OCI-LY1 (cell line): Measurements from ENCODE around the gene GPATCH8.

Experiments
- H2AFZ ChIP-seq: fragments of 200-600 bp; sonication (generic), shearing (Covaris generic); 2 replicates; pipeline ENCODE4 v1.6.0; 2014; ENCODE audit warnings: antibody characterized with exemption, mild to moderate bottlenecking, low read length
- H3F3A ChIP-seq: fragments of 200-600 bp; sonication (generic), shearing (Covaris generic); 2 replicates; pipeline ENCODE4 v1.6.0; 2014; ENCODE audit warnings: mild to moderate bottlenecking, antibody characterized with exemption, low read length, moderate library complexity; ENCODE audit not compliant: insufficient read depth
- H3K27ac ChIP-seq: fragments of 200-600 bp; sonication (generic); 2 replicates; pipeline ENCODE4 v1.5.1; 2014; ENCODE audit warnings: low read length, mixed run types, mild to moderate bottlenecking, low read depth; ENCODE audit not compliant: poor library complexity, severe bottlenecking
- H3K27me3 ChIP-seq: fragments of 200-600 bp; sonication (generic); 2 replicates; pipeline ENCODE4 v1.6.0; 2014; ENCODE audit warnings: antibody characterized with exemption, mild to moderate bottlenecking, low read length, moderate library complexity; ENCODE audit not compliant: insufficient read depth
- H3K36me3 ChIP-seq: fragments of 200-600 bp; sonication (generic); 2 replicates; pipeline ENCODE4 v1.6.1; 2014; ENCODE audit warnings: mild to moderate bottlenecking, antibody characterized with exemption, low read length, moderate library complexity, mixed read lengths; ENCODE audit not compliant: insufficient read depth
- H3K4me1 ChIP-seq: fragments of 200-600 bp; sonication (generic); 2 replicates; pipeline ENCODE4 v1.5.1; 2014; ENCODE audit warnings: mild to moderate bottlenecking, low read length, moderate library complexity; ENCODE audit not compliant: insufficient read depth, severe bottlenecking
- H3K4me2 ChIP-seq: fragments of 200-600 bp; sonication (generic), shearing (Covaris generic); 2 replicates; pipeline ENCODE4 v1.6.1; 2014; ENCODE audit warnings: low read length
- H3K4me3 ChIP-seq: fragments of 200-600 bp; sonication (generic); 2 replicates; pipeline ENCODE4 v1.5.1; 2014; ENCODE audit warnings: low read length, low read depth, mild to moderate bottlenecking, mixed read lengths; ENCODE audit not compliant: poor library complexity, severe bottlenecking
- H3K79me2 ChIP-seq: fragments of 200-600 bp; shearing (Covaris generic); 2 replicates; pipeline ENCODE4 v1.6.1; 2016; ENCODE audit warnings: mixed run types, low read length, mixed read lengths; ENCODE audit not compliant: insufficient read depth
- H3K9ac ChIP-seq: fragments of 200-600 bp; sonication (generic), shearing (Covaris generic); 2 replicates; pipeline ENCODE4 v1.6.1; 2014; ENCODE audit warnings: mild to moderate bottlenecking, low read length, mixed read lengths
- H3K9me2 ChIP-seq: fragments of 200-600 bp; sonication (generic), shearing (Covaris generic); 2 replicates; pipeline ENCODE4 v1.6.1; 2014; ENCODE audit warnings: low read depth, mild to moderate bottlenecking, low read length, mixed read lengths
- H3K9me3 ChIP-seq: fragments of 200-600 bp; shearing (Covaris generic); 2 replicates; pipeline ENCODE4 v1.6.1; 2014; ENCODE audit warnings: low read length, mixed read lengths
- H4K20me1 ChIP-seq: fragments of 200-600 bp; sonication (generic), shearing (Covaris generic); 2 replicates; pipeline ENCODE4 v1.6.0; 2016; ENCODE audit warnings: mild to moderate bottlenecking, low read length; ENCODE audit not compliant: insufficient read depth
- CTCF ChIP-seq: fragments of 200-600 bp; sonication (generic), shearing (Covaris generic); IDR thresholded peaks from 2 replicates; pipeline ENCODE4 v1.5.1; 2017; ENCODE audit warnings: mild to moderate bottlenecking, antibody characterized with exemption, low read length, moderate library complexity, mixed read lengths
- EZH2 ChIP-seq: fragments of 200-600 bp; sonication (generic), shearing (Covaris generic); IDR thresholded peaks from 2 replicates; pipeline ENCODE4 v1.8.0; 2017; ENCODE audit warnings: borderline replicate concordance, mixed run types, mild to moderate bottlenecking, antibody characterized with exemption, low read length, moderate library complexity, mixed read lengths

GPATCH8 gene

GRCh38 chr17:44529864-44530263 lies 26.7 kb upstream of the GPATCH8 start:
- peaks cover 5% of the 10 kb centered on the region for H3K4me1 ChIP-seq
- no peak overlapping the region for H3K27ac ChIP-seq
- H3F3A ChIP-seq: no peaks in the 10 kb centered on the region
- H3K36me3 ChIP-seq: no peaks in the 10 kb centered on the region
- H3K79me2 ChIP-seq: no peaks in the 10 kb centered on the region
- no peaks in the 10 kb centered on the region for H3K9me3 ChIP-seq
- H3K9me2 ChIP-seq: no peaks in the 10 kb centered on the region
- H3K9ac ChIP-seq: no peak overlapping the region
- no peaks in the 10 kb centered on the region for H4K20me1 ChIP-seq
- no peak overlapping the region for H2AFZ ChIP-seq
- H3K27me3 ChIP-seq: peaks cover 8% of the 10 kb centered on the region
- H3K4me3 ChIP-seq: no peak overlapping the region
- TF ChIP-seq EZH2: no peak
- no peak for TF ChIP-seq CTCF
- no peak overlapping the region for H3K4me2 ChIP-seq

- no peak overlapping the region for H3K27ac ChIP-seq
- no peak overlapping the region for H3K9ac ChIP-seq
- peaks cover 8% of the 10 kb centered on the region for H3K27me3 ChIP-seq
- no peaks in the 10 kb centered on the region for H3F3A ChIP-seq
- no peaks in the 10 kb centered on the region for H4K20me1 ChIP-seq
- TF ChIP-seq CTCF: no peak
- no peak for TF ChIP-seq EZH2
- no peaks in the 10 kb centered on the region for H3K9me2 ChIP-seq
- no peak overlapping the region for H3K4me2 ChIP-seq
- peaks cover 5% of the 10 kb centered on the region for H3K4me1 ChIP-seq
- no peak overlapping the region for H2AFZ ChIP-seq
- no peaks in the 10 kb centered on the region for H3K79me2 ChIP-seq
- no peaks in the 10 kb centered on the region for H3K9me3 ChIP-seq
- no peak overlapping the region for H3K4me3 ChIP-seq
- no peaks in the 10 kb centered on the region for H3K36me3 ChIP-seq
These were observed 24.7 kb upstream of the GPATCH8 start for GRCh38 chr17:44527954-44528353.

GRCh38 chr17:44527102-44527501 lies 23.9 kb upstream of the GPATCH8 start:
- H3F3A ChIP-seq: no peaks in the 10 kb centered on the region
- H3K36me3 ChIP-seq: no peaks in the 10 kb centered on the region
- no peak overlapping the region for H2AFZ ChIP-seq
- H3K9me3 ChIP-seq: no peaks in the 10 kb centered on the region
- peaks cover 8% of the 10 kb centered on the region for H3K27me3 ChIP-seq
- peaks cover 5% of the 10 kb centered on the region for H3K4me1 ChIP-seq
- no peaks in the 10 kb centered on the region for H4K20me1 ChIP-seq
- no peaks in the 10 kb centered on the region for H3K79me2 ChIP-seq
- no peak overlapping the region for H3K4me3 ChIP-seq
- TF ChIP-seq CTCF (no peak), EZH2 (no peak)
- no peak overlapping the region for H3K9ac ChIP-seq
- no peak overlapping the region for H3K4me2 ChIP-seq
- H3K9me2 ChIP-seq: no peaks in the 10 kb centered on the region
- H3K27ac ChIP-seq: no peak overlapping the region
